HEK293 (cell line): Measurements from ENCODE around the gene GRIN3A.

ENCODE experiments used
- ZNF140 ChIP-seq: fragments of 450-650 bp; formaldehyde crosslinking; IDR thresholded peaks from 2 replicates; pipeline ENCODE4 v1.5.1; 2016; ENCODE audit warnings: missing biosample characterization, missing genetic modification characterization
- TF ChIP-seq, protein P1 (sequence below): fragments of 450-650 bp; formaldehyde crosslinking; IDR thresholded peaks from 2 replicates; pipeline ENCODE4 v1.5.1; 2016; ENCODE audit warnings: missing biosample characterization, missing genetic modification characterization

DNA sequence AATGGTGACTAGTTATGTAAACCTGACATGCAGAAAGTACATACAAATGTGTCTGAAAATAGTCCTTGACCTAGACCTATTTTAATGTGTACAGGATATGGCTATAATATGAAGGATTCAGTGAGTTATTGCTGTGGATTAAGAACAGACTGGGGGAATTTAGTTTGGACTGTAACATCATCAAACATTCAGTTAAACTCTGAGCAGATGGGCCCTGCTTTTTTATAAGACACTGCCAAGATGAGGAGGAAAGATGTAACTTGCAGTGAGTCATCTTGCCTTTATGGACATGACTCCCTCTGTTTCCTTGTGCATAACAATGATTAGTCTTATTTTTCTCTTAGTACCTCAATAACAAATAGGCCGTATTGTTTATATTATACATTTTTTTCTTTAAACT, 155.9 kb downstream of the GRIN3A start:
- TF ChIP-seq ZNF140 (tag by site-specific recombination): no peak
- TF ChIP-seq, protein P1, sequence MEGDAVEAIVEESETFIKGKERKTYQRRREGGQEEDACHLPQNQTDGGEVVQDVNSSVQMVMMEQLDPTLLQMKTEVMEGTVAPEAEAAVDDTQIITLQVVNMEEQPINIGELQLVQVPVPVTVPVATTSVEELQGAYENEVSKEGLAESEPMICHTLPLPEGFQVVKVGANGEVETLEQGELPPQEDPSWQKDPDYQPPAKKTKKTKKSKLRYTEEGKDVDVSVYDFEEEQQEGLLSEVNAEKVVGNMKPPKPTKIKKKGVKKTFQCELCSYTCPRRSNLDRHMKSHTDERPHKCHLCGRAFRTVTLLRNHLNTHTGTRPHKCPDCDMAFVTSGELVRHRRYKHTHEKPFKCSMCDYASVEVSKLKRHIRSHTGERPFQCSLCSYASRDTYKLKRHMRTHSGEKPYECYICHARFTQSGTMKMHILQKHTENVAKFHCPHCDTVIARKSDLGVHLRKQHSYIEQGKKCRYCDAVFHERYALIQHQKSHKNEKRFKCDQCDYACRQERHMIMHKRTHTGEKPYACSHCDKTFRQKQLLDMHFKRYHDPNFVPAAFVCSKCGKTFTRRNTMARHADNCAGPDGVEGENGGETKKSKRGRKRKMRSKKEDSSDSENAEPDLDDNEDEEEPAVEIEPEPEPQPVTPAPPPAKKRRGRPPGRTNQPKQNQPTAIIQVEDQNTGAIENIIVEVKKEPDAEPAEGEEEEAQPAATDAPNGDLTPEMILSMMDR: no peak
